GM12878 (cell line): Measurements from ENCODE around the gene LRRN2. TPM values are rescaled to one million over a fixed set of nuclear protein-coding genes. Genes with fewer than 3 reads are reported as not detected.

Experiments used
- ATAC-seq: fragments of 200-7000 bp; cut with Tn5 transposase; 3 replicates; pipeline ENCODE4 v1.9.1; 2020; ENCODE audit warnings: mild to moderate bottlenecking, moderate library complexity
- BruUV-seq: library from RNA; stranded (reverse); fragments of 400-500 nt; replicated peaks from 2 replicates; lab custom pipeline; 2021; lab: Mats Ljungman, UMichigan
- CTCF ChIA-PET: fragments of 300-600 bp; sonication (Branson Sonifier 250); formaldehyde crosslinking; extraction: SDS; loops from one replicate; lab custom pipeline; 2021; ENCODE audit warnings: inconsistent platforms; lab: Yijun Ruan, JAX
- POLR2A ChIA-PET: fragments of 350-600 bp; formaldehyde crosslinking; extraction: SDS; loops from one replicate; lab custom pipeline; 2021; ENCODE audit warnings: inconsistent platforms; lab: Charles Lee
- RAD21 ChIA-PET: fragments of 300-600 bp; sonication (Branson Sonifier 250); formaldehyde crosslinking; loops from one replicate; lab custom pipeline; 2023; ENCODE audit warnings: antibody characterized with exemption; ENCODE audit not compliant: unreplicated experiment; lab: Charles Lee
- SMC1A ChIA-PET: fragments of 300-600 bp; sonication (Branson Sonifier 250); formaldehyde crosslinking; loops from one replicate; lab custom pipeline; 2023; ENCODE audit not compliant: unreplicated experiment, uncharacterized antibody; lab: Charles Lee
- DNase-seq: peaks from one replicate; pipeline ENCODE4 v3.0.0-alpha.2; 2011; ENCODE audit warnings: low read depth, low spot score
- FAIRE-seq: peaks from 3 replicates; lab custom pipeline; 2011; peaks lifted over from hg19 to GRCh38; lab: Jason Lieb, UNC
- H2AFZ ChIP-seq: 2 replicates; pipeline ENCODE4 v1.6.0; 2011; ENCODE audit warnings: low read depth, low read length, control low read depth; ENCODE audit not compliant: control insufficient read depth
- H3K27ac ChIP-seq: 2 replicates; pipeline ENCODE4 v1.5.1; 2011; ENCODE audit warnings: control low read depth; ENCODE audit not compliant: control insufficient read depth, insufficient read depth
- H3K27me3 ChIP-seq, 2 experiments: replicated peaks in 1 of 2; 2 replicates each; pipeline versions ENCODE4 v1.6.0 to v1.6.1; 2011; ENCODE audit warnings: low read length in 1 of 2; ENCODE audit not compliant: control insufficient read depth in 2 of 2, insufficient read depth in 2 of 2
- H3K36me3 ChIP-seq, 2 experiments: 2 replicates each; pipeline ENCODE4 v1.5.1; 2011; ENCODE audit warnings: low read length in 1 of 2; ENCODE audit not compliant: control insufficient read depth in 2 of 2, insufficient read depth in 2 of 2
- H3K4me1 ChIP-seq: 2 replicates; pipeline ENCODE4 v1.6.1; 2011; ENCODE audit warnings: mild to moderate bottlenecking, low read length, moderate library complexity, mixed read lengths; ENCODE audit not compliant: control insufficient read depth, insufficient read depth
- H3K4me2 ChIP-seq: 2 replicates; pipeline ENCODE4 v1.6.0; 2011; ENCODE audit warnings: control low read depth; ENCODE audit not compliant: control insufficient read depth, insufficient read depth
- H3K4me3 ChIP-seq: fragments of 200-600 bp; sonication (generic); 2 replicates; pipeline ENCODE4 v1.5.1; 2016
- H3K79me2 ChIP-seq: 2 replicates; pipeline ENCODE4 v1.6.0; 2011; ENCODE audit warnings: low read length; ENCODE audit not compliant: control insufficient read depth, insufficient read depth
- H3K9ac ChIP-seq: 2 replicates; pipeline ENCODE4 v1.8.0; 2011; ENCODE audit warnings: low read length, control low read depth, mixed read lengths; ENCODE audit not compliant: control insufficient read depth, insufficient read depth
- H3K9me3 ChIP-seq: replicated peaks from 3 replicates; pipeline ENCODE4 v1.5.1; 2011; ENCODE audit warnings: mild to moderate bottlenecking, low read length; ENCODE audit not compliant: control insufficient read depth, insufficient read depth
- H4K20me1 ChIP-seq: 2 replicates; pipeline ENCODE4 v1.6.0; 2011; ENCODE audit not compliant: control insufficient read depth, insufficient read depth
- CHD1 ChIP-seq: IDR thresholded peaks from 2 replicates; pipeline ENCODE4 v1.6.1; 2012; ENCODE audit warnings: low read depth, low read length, improper control_type of control experiment
- CTCF ChIP-seq, 3 experiments: IDR thresholded peaks in 2 of 3; conservative IDR thresholded peaks in 1 of 3; 2 replicates each; pipeline ENCODE4 v1.5.1; 2011; ENCODE audit warnings: low read depth in 3 of 3, low read length in 3 of 3, mild to moderate bottlenecking in 3 of 3, control low read depth in 2 of 3, moderate library complexity in 2 of 3, inconsistent platforms in 1 of 3, mixed read lengths in 1 of 3; ENCODE audit not compliant: control insufficient read depth in 2 of 3, insufficient read depth in 1 of 3; ENCODE audit errors: extremely low read depth in 1 of 3
- DPF2 ChIP-seq: fragments of 450-650 bp; IDR thresholded peaks from 2 replicates; pipeline ENCODE4 v1.6.1; 2017; ENCODE audit warnings: mild to moderate bottlenecking
- EED ChIP-seq: sonication (generic); IDR thresholded peaks from 2 replicates; pipeline ENCODE4 v1.6.1; 2016; ENCODE audit warnings: antibody characterized with exemption, low read depth
- EP300 ChIP-seq, 2 experiments: fragments of 150-350 bp in 1 of 2; IDR thresholded peaks; 2 replicates each; pipeline ENCODE4 v1.6.1; 2011 to 2012; ENCODE audit warnings: low read depth in 2 of 2, low read length in 2 of 2, borderline replicate concordance in 1 of 2, improper control_type of control experiment in 1 of 2, inconsistent platforms in 1 of 2; ENCODE audit not compliant: control insufficient read depth in 1 of 2
- HDAC6 ChIP-seq: fragments of 200-600 bp; sonication (generic); IDR thresholded peaks from one replicate; pipeline ENCODE4 v1.8.0; 2017; ENCODE audit warnings: antibody characterized with exemption; ENCODE audit not compliant: unreplicated experiment
- IKZF1 ChIP-seq: fragments of 450-650 bp; conservative IDR thresholded peaks from 2 replicates; pipeline ENCODE4 v1.6.1; 2017; ENCODE audit warnings: antibody characterized with exemption, mild to moderate bottlenecking
- IKZF2 ChIP-seq, 2 experiments: fragments of 450-650 bp; IDR thresholded peaks; 2 replicates each; pipeline ENCODE4 v1.6.1; 2017; ENCODE audit warnings: mild to moderate bottlenecking in 2 of 2, moderate library complexity in 2 of 2
- IRF4 ChIP-seq: IDR thresholded peaks from 2 replicates; pipeline ENCODE4 v1.6.1; 2011; ENCODE audit warnings: low read depth, low read length
- MAX ChIP-seq: IDR thresholded peaks from 2 replicates; pipeline ENCODE4 v1.6.1; 2012; ENCODE audit warnings: low read depth, low read length, improper control_type of control experiment
- MEF2B ChIP-seq: fragments of 450-650 bp; IDR thresholded peaks from 2 replicates; pipeline ENCODE4 v1.6.1; 2018; ENCODE audit warnings: mild to moderate bottlenecking, moderate library complexity; ENCODE audit not compliant: partially characterized antibody, poor library complexity, severe bottlenecking
- MLLT1 ChIP-seq: fragments of 450-650 bp; IDR thresholded peaks from 2 replicates; pipeline ENCODE4 v1.6.1; 2016; ENCODE audit warnings: mild to moderate bottlenecking
- MYB ChIP-seq: fragments of 150-350 bp; IDR thresholded peaks from 2 replicates; pipeline ENCODE4 v1.6.1; 2014; ENCODE audit warnings: mild to moderate bottlenecking, low read depth, low read length, borderline replicate concordance
- NBN ChIP-seq: fragments of 450-650 bp; IDR thresholded peaks from 2 replicates; pipeline ENCODE4 v1.6.1; 2016
- NFIC ChIP-seq: IDR thresholded peaks from 2 replicates; pipeline ENCODE4 v1.6.1; 2012; ENCODE audit warnings: low read depth, mild to moderate bottlenecking, inconsistent platforms, low read length, moderate library complexity
- NR2F1 ChIP-seq: fragments of 450-650 bp; conservative IDR thresholded peaks from 2 replicates; pipeline ENCODE4 v1.6.1; 2017; ENCODE audit warnings: mild to moderate bottlenecking
- PAX5 ChIP-seq: IDR thresholded peaks from 2 replicates; pipeline ENCODE4 v1.6.1; 2011; ENCODE audit warnings: low read depth, low read length, borderline replicate concordance
- POU2F2 ChIP-seq: IDR thresholded peaks from 3 replicates; pipeline ENCODE4 v1.6.1; 2011; ENCODE audit warnings: low read depth, mild to moderate bottlenecking, low read length, borderline replicate concordance
- RELA ChIP-seq: fragments of 450-650 bp; IDR thresholded peaks from 2 replicates; pipeline ENCODE4 v1.8.0; 2014; ENCODE audit warnings: borderline replicate concordance; ENCODE audit not compliant: partially characterized antibody
- SPI1 ChIP-seq: IDR thresholded peaks from 2 replicates; pipeline ENCODE4 v1.6.1; 2011; ENCODE audit warnings: low read depth, mild to moderate bottlenecking, low read length, moderate library complexity, borderline replicate concordance; ENCODE audit not compliant: insufficient read depth
- SREBF1 ChIP-seq: IDR thresholded peaks from 2 replicates; pipeline ENCODE4 v1.6.1; 2012; ENCODE audit warnings: mild to moderate bottlenecking, low read length
- WGBS: methylation state at CpG from one replicate; pipeline ENCODE4 v1.1.6; 2016; ENCODE audit warnings: low lambda C conversion rate; ENCODE audit not compliant: insufficient replicate concordance, insufficient coverage; ENCODE audit errors: missing lambda C conversion rate; 5-methylcytosine and 5-hydroxymethylcytosine counted together
- in situ Hi-C: fragments of 300-500 bp; cut with MboI; formaldehyde crosslinking; loops from 9 replicates; pipeline ENCODE4 v1.14.3; 2018; ENCODE audit warnings: mixed read lengths
- intact Hi-C: fragments of 100-400 bp; cut with micrococcal nuclease; formaldehyde crosslinking; loops from one replicate; pipeline ENCODE4 v1.14.2; 2022; ENCODE audit not compliant: unreplicated experiment
- polyA plus RNA-seq, 11 experiments: library from polyadenylated mRNA; depleted of rRNA in 4 of 11; unstranded in 6 of 11; stranded (reverse) in 5 of 11; fragments of >200 nt; fragmentation: Nextera tagmentation in 4 of 11; fragmentation: Illumina TruSeq in 1 of 11; extraction: Ambion mirVana in 4 of 11; extraction: Trizol in 1 of 11; gene quantifications; 1 replicate in 1 of 11; 2 replicates in 10 of 11; pipeline versions ENCODE4 v1.2.1 to v1.2.3, GENCODE V29; 2011 to 2016; ENCODE audit warnings: inconsistent platforms in 2 of 11, missing spikeins in 2 of 11, low read depth in 1 of 11
- total RNA-seq, 4 experiments: library from RNA; depleted of rRNA in 3 of 4; stranded (reverse); fragments of >200 nt in 3 of 4; fragmentation: Illumina TruSeq in 1 of 4; extraction: Trizol in 1 of 4; gene quantifications; 2 replicates each; pipeline versions ENCODE4 v1.2.1 to v1.2.3, GENCODE V29; 2013 to 2021

Gene LRRN2
- total and polyA plus RNA-seq, 10 of the 15 experiments (the other 5 are each of a cell fraction or from before 2014, with no cell fraction given), result not detected

GRCh38 chr1:204714861-204715511 is 29.4 kb upstream of the LRRN2 start:
- H3K4me3 ChIP-seq, result peak overlapping the region; percentile 26
- no peak for TF ChIP-seq SREBF1
- peak; percentile 18 to 40; a peak in 2 of 4 replicates for TF ChIP-seq EP300 (IDR thresholded peaks at IDR 0.05; ENCODE audit: borderline replicate concordance in 1 of 2, control insufficient read depth in 1 of 2, low read depth in 2 of 2, low read length in 2 of 2)
- TF ChIP-seq SPI1, result peak; percentile 91
- no peak for TF ChIP-seq MAX
- TF ChIP-seq CTCF (IDR thresholded peaks at IDR 0.05 in 2 of 3, conservative IDR thresholded peaks at IDR 0.05 in 1 of 3; ENCODE audit: control insufficient read depth in 2 of 3, extremely low read depth in 1 of 3, insufficient read depth in 1 of 3, low read depth in 3 of 3, low read length in 3 of 3), result peak in 2 of 3 experiments; percentile 18 to 32; a peak in 1 of 6 replicates
- peak; percentile 58; the same call in 1 of the 2 replicates for TF ChIP-seq NBN
- TF ChIP-seq MYB, result no peak
- no peak for TF ChIP-seq HDAC6
- TF ChIP-seq EED, result peak; percentile 51; the same call in 1 of the 2 replicates
- peak; percentile 59; the same call in 1 of the 2 replicates for TF ChIP-seq DPF2
- no peak for TF ChIP-seq RELA
- no peak for TF ChIP-seq PAX5
- no peak for TF ChIP-seq CHD1
- no peak for TF ChIP-seq NFIC
- peak; percentile 39 for TF ChIP-seq MEF2B
- peak; percentile 73 for TF ChIP-seq IRF4
- 0 out of 2 replicates have a peak, but pooled peaks have one; percentile 13 for TF ChIP-seq NR2F1
- TF ChIP-seq IKZF2 (IDR thresholded peaks at IDR 0.05), result peak; percentile 96 to 97
- TF ChIP-seq POU2F2, result peak; percentile 97
- TF ChIP-seq MLLT1, result 0 out of 2 replicates have a peak, but pooled peaks have one; percentile 31
- TF ChIP-seq IKZF1, result peak; percentile 94

More at GRCh38 chr1:204714861-204715511, 29.4 kb upstream of the LRRN2 start:
- SMC1A ChIA-PET, result interaction anchor here (0.6 to 6.2 kb wide), 12 partner anchors 10 to 149 kb away, joined by 3 to 31 read pairs (median 6); no protein-coding TSS in a partner anchor
- POLR2A ChIA-PET, result interaction anchor here (1.8 to 2.6 kb wide), 2 partner anchors 10 to 14 kb away, joined by 4 to 9 read pairs; no protein-coding TSS in a partner anchor
- Histone ChIP-seq H3K27me3 (no peaks in the 10 kb centered on the region), H3K36me3 (no peaks in the 10 kb centered on the region), H2AFZ (peak overlapping the region; percentile 33), H3K79me2 (no peaks in the 10 kb centered on the region), H3K9ac (no peak overlapping the region), H3K27ac (peak overlapping the region; percentile 45; the same call in 1 of the 2 replicates), H4K20me1 (no peaks in the 10 kb centered on the region; the same call in 1 of the 2 replicates), H3K4me2 (peak overlapping the region; percentile 1), H3K4me1 (peaks cover 10% of the 10 kb centered on the region), H3K9me3 (no peaks in the 10 kb centered on the region)
- in situ Hi-C loops (no loop called here), intact Hi-C loops (loop anchor here (5.0 kb wide), 1 partner anchor 92 kb away; no protein-coding TSS in a partner anchor)
- peak; percentile 77 for ATAC-seq
- BruUV-seq, result no TSS peak
- FAIRE-seq, result no peak
- CTCF ChIA-PET, result interaction anchor here (0.6 to 4.5 kb wide), 15 partner anchors 10 to 284 kb away, joined by 3 to 44 read pairs (median 3); no protein-coding TSS in a partner anchor
- 9% methylated on average over 12 of the region's 12 CpGs for WGBS
- RAD21 ChIA-PET, result interaction anchor here (0.9 to 3.7 kb wide), 8 partner anchors 11 to 209 kb away, joined by 3 to 23 read pairs (median 5); no protein-coding TSS in a partner anchor
- DNase-seq, result peak; percentile 51
